Stimulated activated naive CD4-positive, alpha-beta T cell (primary cell): ENCODE results near the gene NUCB2.
"Not testable (repeated sequence)": the region's sequence is repeated elsewhere in the genome, so short reads cannot be mapped to it uniquely, and the experiment has no call there.

Source experiments
- DNase-seq, 6 experiments: peaks; one replicate each; lab custom pipeline; 2025; lab: John Stamatoyannopoulos, UW

Gene NUCB2

DNA sequence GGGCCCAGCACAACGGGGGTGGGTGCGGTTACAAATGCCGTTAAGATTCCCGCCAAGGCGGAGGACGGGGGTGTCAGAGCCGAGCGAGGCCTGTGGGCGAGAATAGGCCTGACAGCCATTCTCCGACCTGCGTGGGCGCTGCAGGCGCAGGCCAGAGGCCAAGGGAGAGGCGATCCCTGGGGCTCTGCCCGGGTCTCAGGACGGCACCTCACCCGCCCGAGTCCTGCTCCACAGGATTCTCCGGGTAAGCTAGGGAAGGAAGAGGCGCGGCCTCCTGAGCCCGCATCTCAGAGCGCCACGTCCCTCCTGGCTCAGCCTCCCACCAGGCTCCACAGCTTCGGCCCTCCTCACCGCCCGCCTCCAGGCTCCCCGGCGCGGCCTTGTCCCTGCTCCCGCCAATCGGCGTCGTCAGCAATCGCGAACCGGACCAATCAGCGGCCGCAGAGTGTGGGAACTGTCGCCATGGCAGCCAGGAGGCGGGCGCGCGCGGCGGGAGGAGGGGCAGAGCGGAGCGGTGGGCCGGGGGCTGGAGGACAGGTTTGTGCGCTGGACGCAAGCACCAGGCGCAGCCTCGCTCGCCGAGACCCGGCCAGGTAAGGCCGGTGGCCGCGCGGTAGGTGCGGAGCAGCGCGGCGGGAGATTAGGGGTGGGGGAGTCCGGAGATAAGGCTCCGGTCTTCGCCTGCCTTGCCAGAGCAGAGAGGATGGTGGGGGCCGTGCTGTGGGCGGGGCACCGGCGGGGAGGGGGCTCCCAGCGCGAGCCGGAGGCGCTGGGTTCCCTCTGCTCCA lies at the start of gene NUCB2:
TSS of gene NUCB2 (plus strand) at position 504 of the 788 bp plus-strand sequence. CDS start 18,585 bp downstream, outside the sequence.
- DNase-seq, result peak; percentile 92 to 95 (median 94)

DNA sequence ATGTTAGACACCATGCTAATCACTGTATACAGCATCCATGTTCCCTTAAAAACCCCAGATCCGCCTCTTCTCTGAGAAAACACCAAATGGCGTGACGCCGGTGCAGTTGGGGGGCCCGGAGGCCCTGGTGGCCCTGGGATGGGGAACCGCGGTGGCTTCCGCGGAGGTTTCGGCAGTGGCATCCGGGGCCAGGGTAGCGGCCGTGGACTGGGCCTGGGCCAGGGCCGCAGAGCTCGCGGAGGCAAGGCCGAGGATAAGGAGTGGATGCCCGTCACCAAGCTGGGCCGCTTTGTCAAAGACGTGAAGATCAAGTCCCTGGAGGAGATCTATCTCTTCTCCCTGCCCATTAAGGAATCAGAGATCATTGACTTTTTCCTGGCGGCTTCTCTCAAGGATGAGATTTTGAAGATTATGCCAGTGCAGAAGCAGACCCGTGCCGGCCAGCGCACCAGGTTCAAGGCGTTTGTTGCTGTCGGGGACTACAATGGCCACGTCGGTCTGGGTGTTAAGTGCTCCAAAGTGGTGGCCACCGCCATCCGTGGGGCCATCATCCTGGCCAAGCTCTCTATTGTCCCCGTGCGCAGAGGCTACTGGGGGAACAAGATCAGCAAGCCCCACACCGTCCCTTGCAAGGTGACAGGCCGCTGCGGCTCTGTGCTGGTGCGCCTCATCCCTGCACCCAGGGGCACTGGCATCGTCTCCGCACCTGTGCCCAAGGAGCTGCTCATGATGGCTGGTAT lies 48.2 kb upstream of the NUCB2 start:
- DNase-seq, result not testable (repeated sequence)

DNA sequence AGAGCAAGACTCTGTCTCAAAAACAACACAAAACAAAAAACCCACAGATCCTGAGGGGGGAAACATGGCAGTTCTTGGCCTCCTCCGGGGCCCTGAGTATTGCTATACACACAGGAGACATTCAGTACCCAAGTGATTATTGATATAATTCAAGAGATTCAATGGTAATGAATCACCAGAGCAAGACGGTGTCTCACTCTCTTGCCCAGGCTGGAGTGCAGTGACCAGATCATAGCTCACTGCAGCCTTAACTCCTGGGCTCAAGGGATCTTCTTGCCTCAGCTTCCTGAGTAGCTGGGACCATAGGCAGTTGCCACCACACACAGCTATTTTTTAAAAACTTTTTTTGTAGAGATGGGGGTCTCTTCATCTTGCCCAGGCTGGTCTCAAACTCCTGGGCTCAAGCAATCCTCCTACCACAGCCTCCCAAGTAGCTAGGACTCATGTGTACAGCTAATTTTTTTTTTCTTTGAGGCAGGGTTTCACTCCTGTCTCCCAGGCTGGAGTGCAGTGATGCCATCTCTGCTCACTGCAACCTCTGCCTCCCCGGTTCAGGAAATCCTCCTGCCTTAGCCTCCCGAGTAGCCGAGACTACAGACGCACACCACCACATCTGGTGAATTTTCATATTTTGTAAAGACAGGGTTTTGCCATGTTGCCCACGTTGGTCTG lies 46.9 kb upstream of the NUCB2 start:
- DNase-seq, result no peak

DNA sequence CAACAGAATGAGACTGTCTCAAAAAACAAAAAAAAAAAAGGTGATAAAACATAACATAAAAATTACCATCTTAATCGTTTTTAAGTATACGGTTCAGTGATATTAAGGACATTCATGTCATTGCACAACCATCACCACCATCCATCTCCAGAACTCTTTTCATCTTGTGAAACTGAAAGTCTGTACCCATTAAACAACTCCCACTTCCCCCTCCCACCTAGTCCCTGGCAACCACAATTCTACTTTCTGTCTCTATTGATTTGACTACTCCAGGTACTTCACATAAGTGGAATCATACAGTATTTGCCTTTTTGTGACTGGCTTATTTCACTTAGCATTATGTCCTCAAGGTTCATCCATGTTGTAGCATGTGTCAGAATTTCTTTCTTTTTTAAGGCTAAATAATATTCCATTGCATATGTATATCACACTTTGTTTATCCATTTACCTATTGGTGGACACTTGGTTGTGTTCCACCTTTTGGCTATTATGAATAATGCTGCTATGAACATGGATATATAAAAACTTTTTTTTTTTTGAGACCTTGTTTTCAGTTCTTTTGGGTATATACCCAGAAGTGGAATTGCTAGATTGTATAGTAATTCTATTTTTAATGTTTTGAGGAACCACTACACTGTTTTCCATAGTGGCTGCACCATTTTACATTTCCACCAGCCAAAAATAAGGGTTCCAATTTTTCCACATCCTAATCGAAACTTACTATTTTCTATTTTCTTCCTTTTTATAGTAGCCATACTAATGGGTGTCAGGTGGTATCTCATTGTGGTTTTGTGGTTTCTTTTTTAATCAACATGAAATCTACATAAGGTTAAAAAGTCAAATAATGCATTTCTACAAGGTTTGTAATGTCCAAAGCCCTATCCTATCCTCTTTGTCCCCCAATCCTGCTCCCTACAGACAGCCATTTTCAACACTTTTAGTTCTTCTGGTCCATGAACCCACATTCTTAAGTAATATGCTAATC lies 45.4 kb upstream of the NUCB2 start:
- DNase-seq, result peak in 3 of 6 experiments; percentile 17 to 24 (median 19)

DNA sequence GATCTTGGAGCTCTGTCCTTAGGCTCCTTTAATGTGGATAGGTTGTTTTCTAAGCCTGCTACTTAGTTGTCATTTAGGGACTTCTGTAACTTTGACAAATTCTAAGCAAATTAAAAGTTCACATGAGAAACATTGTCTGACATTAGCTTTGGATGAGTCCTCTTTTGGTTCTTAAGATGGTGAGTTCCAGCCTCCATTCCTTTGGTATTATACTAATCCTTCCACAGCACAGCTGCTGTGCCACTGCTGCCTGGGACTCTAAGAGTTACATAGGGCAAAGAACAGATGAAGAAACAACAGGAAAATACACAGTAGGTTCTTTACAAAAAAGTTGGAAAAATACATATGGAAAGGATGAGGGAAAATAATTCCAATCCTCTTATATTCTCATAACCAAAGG lies 43.4 kb upstream of the NUCB2 start:
- DNase-seq, result no peak

GRCh38 chr11:17238377-17238776 lies 38.2 kb upstream of the NUCB2 start:
- no peak for DNase-seq

GRCh38 chr11:17239927-17240326 lies 36.6 kb upstream of the NUCB2 start:
- DNase-seq, result not testable (repeated sequence)

DNA sequence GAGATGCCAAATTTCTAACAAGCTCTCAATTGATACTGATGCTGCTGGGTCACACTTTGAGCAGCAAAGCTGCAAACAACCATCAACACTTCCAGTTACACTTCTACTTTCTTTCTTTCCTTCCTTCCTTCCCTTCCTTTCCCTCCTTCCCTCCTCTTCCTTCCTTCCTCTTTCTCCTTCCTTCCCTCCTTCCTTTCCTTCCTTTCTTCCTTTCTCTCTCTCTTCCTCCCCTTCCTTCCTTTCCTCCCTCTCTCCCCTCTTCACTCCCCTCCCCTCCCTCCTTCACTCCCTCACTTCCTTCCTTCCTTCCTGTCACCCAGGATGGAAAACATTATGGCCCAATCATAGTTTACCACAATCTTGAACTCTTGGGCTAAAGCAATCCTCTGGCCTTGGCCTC lies 35.8 kb upstream of the NUCB2 start:
- no peak for DNase-seq

DNA sequence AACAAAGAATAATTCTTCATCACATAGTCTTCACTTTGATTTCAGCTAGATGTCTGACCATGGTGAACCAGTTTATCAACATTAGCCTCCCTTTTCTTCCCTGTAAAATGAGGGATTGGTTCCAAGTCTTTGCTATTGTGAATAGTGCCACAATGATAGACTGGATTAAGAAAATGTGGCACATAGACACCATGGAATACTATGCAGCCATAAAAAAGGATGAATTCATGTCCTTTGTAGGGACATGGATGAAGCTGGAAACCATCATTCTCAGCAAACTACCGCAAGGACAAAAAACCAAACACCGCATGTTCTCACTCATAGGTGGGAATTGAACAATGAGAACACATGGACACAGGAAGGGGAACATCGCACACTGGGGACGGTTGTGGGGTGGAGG lies 33.6 kb upstream of the NUCB2 start:
- DNase-seq, result not testable (repeated sequence)

- DNase-seq, result no peak
Observed at GRCh38 chr11:17244046-17244445, 32.5 kb upstream of the NUCB2 start.

DNA sequence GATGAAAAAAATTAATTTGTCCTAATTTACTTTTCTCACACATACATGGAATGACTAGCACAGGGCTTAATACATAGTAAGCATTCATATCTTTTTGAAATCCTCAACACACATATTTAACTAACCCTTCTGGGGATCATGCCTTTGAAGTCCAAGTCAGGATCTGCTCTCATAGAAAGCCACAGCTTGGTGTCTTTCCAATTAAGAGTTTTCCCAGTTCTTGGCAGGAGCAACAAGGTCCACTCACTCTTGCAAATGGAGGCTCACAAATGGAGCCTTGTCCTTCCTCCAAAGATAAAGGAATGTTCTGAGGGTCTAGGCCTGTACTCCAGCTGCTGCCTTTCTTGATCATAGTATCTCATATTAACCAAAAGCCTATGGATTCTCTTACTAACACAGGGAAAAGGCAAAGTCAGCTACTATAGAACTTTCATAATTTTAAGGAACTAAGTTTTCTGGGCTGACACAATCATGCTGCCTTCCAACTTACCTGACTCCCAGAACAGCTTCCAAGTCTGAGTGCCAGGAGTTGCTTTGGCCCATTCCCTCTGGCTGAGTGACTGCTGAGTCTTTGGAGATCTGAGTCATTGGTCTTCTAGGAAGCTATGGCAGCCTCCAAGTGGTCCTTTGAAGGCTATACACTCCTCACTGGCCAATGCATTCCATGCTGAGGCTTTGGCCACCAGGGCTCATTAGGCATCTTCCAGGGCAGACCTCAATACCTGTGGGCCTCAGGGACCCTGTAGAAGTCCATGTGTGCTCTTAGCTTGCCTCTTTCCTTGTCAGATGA lies 25.8 kb upstream of the NUCB2 start:
- no peak for DNase-seq

- no peak for DNase-seq
Observed at GRCh38 chr11:17252704-17253103, 23.8 kb upstream of the NUCB2 start.

DNA sequence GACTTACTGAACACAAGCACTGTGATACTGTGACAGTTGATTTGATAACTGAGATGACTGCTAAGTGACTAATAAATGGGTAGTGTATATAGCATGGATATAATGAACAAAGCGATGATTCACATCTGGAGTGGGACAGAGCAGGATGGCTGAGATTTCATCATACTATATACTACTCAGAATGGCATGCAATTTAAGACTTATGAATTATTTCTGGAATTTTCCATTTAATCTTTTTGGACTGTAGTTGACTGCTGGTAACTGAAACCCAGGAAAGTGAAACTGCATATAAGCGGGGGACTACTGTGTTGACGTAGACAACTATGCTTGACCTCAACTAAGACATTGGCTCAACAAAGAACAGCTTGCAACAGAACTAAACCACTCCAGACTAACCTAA lies 20.0 kb upstream of the NUCB2 start:
- no peak for DNase-seq

DNA sequence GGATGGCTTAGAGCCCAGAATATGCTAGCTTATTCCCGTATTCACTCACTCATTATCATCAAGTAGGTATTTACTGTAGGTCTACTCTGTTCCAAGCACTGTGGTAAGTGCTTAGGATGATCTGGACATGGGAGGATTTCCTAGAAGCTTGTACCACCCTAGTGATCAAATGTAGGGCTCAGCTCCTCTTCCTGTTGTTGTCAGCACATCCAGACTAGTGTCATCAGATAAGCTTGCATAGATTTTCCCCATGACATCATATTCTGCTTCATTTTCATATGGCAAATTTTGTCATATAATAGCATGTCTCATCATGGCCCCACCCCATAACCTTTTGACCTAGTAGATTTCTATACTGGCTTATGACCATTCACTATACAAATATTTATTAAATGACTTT lies 19.3 kb upstream of the NUCB2 start:
- no peak for DNase-seq

GRCh38 chr11:17258670-17259069 lies 17.9 kb upstream of the NUCB2 start:
- no peak for DNase-seq

DNA sequence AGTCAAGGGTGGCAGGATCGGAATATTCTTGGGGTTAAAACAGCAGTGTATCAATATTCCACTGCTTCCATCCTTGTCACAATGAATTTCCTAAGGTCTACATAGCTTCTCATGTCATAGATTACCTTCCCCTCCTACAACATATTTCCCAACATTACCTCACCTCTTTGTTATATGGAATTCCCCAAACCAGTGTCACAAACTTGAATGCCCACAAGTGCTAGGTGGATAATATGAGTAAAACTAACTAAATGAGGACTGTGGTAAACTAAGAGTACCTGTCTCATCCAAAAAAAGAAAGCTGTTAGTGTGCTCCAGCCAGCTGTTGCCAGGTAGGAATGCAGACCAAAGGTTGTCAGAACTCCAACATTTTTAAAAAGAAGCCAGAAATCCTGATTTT lies 17.0 kb upstream of the NUCB2 start:
- DNase-seq, result no peak

- no peak for DNase-seq
Observed at GRCh38 chr11:17260020-17260419, 16.5 kb upstream of the NUCB2 start.

GRCh38 chr11:17263769-17264168 lies 12.8 kb upstream of the NUCB2 start:
- no peak for DNase-seq

- DNase-seq, result no peak
Observed at GRCh38 chr11:17266781-17267180, 9.8 kb upstream of the NUCB2 start.

DNA sequence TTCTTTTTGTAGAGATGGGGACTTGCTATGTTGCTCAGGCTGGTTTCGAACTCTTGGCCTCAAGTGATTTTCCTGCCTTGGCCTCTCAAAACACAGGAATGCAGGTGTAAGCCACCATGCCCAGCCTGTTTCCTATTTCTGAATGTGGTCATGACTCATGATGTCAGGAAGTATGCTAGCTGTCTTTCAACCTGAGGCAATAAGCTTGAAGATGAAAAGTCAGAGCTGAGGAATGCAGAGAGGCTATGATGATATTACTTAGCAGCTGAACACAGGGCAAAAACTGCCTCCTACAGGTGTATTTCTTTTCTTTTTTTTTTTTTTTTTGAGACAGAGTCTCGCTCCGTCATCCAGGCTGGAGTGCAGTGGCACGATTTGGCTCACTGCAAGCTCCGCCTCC lies 9.0 kb upstream of the NUCB2 start:
- no peak for DNase-seq

DNA sequence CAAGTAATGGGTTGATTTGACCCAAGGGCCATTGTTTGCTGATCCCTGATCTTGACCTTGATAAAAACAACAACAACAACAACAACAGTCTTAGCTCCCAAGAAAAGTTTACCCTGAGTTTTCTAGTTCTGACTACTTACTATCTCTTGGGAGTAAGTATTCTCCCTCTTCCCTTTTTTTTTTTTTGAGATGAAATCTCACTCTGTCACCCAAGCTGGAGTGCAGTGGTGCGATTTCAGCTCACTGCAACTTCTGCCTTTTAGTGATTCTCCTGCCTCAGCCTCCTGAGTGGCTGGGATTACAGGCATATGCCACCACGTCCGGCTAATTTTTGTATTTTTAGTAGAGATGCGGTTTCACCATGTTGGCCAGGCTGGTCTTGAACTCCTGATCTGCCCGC lies 8.0 kb upstream of the NUCB2 start:
- DNase-seq, result not testable (repeated sequence)
